ENCODE results near the gene PAOX. TPM values are rescaled to one million over a fixed set of nuclear protein-coding genes. Genes with fewer than 3 reads are reported as not detected.

Gene PAOX
- total and polyA plus RNA-seq, 9 of the 15 experiments (the other 6 are each of a cell fraction or from before 2014, with no cell fraction given) = 0.80 to 6.4 (median 2.6) TPM

GRCh38 chr10:133359972-133360610 is 19.0 kb upstream of the PAOX start (continued):
- TF ChIP-seq ASH1L (IDR thresholded peaks at IDR 0.05; ENCODE audit: borderline replicate concordance, low read depth, partially characterized antibody) (no peak), FOXK1 (CRISPR knock-in tag; IDR thresholded peaks at IDR 0.05; ENCODE audit: borderline replicate concordance) (0 out of 2 replicates have a peak, but pooled peaks have one; percentile 56), NR3C1 (CRISPR knock-in tag; IDR thresholded peaks at IDR 0.05) (no peak), MIER1 (IDR thresholded peaks at IDR 0.05; ENCODE audit: low read depth) (no peak), NR2F6 (CRISPR knock-in tag; IDR thresholded peaks at IDR 0.05) (no peak), PRMT5 (CRISPR knock-in tag; IDR thresholded peaks at IDR 0.05) (no peak), ZNF121 (CRISPR knock-in tag; conservative IDR thresholded peaks at IDR 0.05) (no peak), RNF2 (IDR thresholded peaks at IDR 0.05) (0 out of 2 replicates have a peak, but pooled peaks have one; percentile 48), NR2C1 (IDR thresholded peaks at IDR 0.05) (no peak), NR2C1 (tag; IDR thresholded peaks at IDR 0.05) (no peak), SMARCB1 (IDR thresholded peaks at IDR 0.05; ENCODE audit: insufficient read length, low read depth) (no peak), POLR2B (IDR thresholded peaks at IDR 0.05; ENCODE audit: low read depth, partially characterized antibody) (no peak)

GRCh38 chr10:133361227-133361626 is 17.8 kb upstream of the PAOX start:
- H3K79me2 ChIP-seq (ENCODE audit: control insufficient read depth, insufficient read depth, low read length) = peaks cover 12% of the 10 kb centered on the region
- DNase-seq (ENCODE audit: extremely low read depth in 1 of 4, low spot score in 3 of 4) (no peak), ATAC-seq (no peak), FAIRE-seq (no peak)
- POLR2A ChIA-PET = interaction anchor here (0.6 to 1.7 kb wide), 8 partner anchors 8 to 138 kb away, joined by 3 to 10 read pairs (median 4); partner anchors contain the start of gene ECHS1
- H3K4me2 ChIP-seq (ENCODE audit: insufficient read depth, low read length) = no peak overlapping the region
- 61% methylated on average over 5 of the region's 5 CpGs for WGBS (ENCODE audit: insufficient coverage, low coverage, missing lambda C conversion rate)
- no peak overlapping the region for H2AFZ ChIP-seq (ENCODE audit: low read depth, low read length)
- H3K4me1 ChIP-seq (replicated peaks in 1 of 2; ENCODE audit: control insufficient read depth in 2 of 2, insufficient read depth in 2 of 2, low read length in 2 of 2) = peaks cover 15 to 48% of the 10 kb centered on the region in 2 experiments
- no peaks in the 10 kb centered on the region for H3K9me3 ChIP-seq (replicated peaks; ENCODE audit: control insufficient read depth, insufficient read depth, low read depth, low read length)
- no TSS peak for BruUV-seq (replicated peaks)
- no peaks in the 10 kb centered on the region for H3K9me1 ChIP-seq (ENCODE audit: control insufficient read depth, insufficient read depth, low read length)
- H3K27me3 ChIP-seq (ENCODE audit: control insufficient read depth in 2 of 2, insufficient read depth in 2 of 2, low read length in 2 of 2) = no peaks in the 10 kb centered on the region
- no peak overlapping the region for H3K9ac ChIP-seq (ENCODE audit: insufficient read depth in 1 of 2, low read depth in 2 of 2, low read length in 2 of 2)
- CTCF ChIA-PET (ENCODE audit: low intra/inter-chr PET ratio) = no interaction called here
- in situ Hi-C loops (cut with MboI) (no loop called here), intact Hi-C loops (cut with micrococcal nuclease) (no loop called here)
- no peak overlapping the region for H3K4me3 ChIP-seq
- peaks cover 41% of the 10 kb centered on the region; the same call in 2 of the 3 replicates for H3K36me3 ChIP-seq (ENCODE audit: control insufficient read depth, insufficient read depth, low read length)
- 0 out of 2 replicates have a peak, but pooled peaks cover 3% of the 10 kb centered on the region for H4K20me1 ChIP-seq (replicated peaks; ENCODE audit: control insufficient read depth, insufficient read depth, low read length)
- no peak overlapping the region for H3K27ac ChIP-seq (ENCODE audit: extremely low read depth, low read depth, low read length)
- TF ChIP-seq, protein P1, sequence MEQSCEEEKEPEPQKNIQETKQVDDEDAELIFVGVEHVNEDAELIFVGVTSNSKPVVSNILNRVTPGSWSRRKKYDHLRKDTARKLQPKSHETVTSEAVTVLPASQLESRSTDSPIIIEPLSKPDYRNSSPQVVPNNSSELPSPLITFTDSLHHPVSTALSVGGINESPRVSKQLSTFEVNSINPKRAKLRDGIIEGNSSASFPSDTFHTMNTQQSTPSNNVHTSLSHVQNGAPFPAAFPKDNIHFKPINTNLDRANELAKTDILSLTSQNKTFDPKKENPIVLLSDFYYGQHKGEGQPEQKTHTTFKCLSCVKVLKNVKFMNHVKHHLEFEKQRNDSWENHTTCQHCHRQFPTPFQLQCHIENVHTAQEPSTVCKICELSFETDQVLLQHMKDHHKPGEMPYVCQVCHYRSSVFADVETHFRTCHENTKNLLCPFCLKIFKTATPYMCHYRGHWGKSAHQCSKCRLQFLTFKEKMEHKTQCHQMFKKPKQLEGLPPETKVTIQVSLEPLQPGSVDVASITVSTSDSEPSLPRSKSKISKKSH (CRISPR knock-in tag; IDR thresholded peaks at IDR 0.05) = no peak
- TF ChIP-seq HNRNPL (IDR thresholded peaks at IDR 0.05; ENCODE audit: low read depth, low read length) (no peak), BCL6 (CRISPR knock-in tag; IDR thresholded peaks at IDR 0.05) (no peak), MTA1 (IDR thresholded peaks at IDR 0.05; ENCODE audit: borderline replicate concordance) (no peak), ZNF512 (tag; IDR thresholded peaks at IDR 0.05) (no peak), TAF7 (tag; IDR thresholded peaks at IDR 0.05) (no peak), JUNB (CRISPR knock-in tag; conservative IDR thresholded peaks at IDR 0.05) (no peak)
- TF ChIP-seq, protein P2, sequence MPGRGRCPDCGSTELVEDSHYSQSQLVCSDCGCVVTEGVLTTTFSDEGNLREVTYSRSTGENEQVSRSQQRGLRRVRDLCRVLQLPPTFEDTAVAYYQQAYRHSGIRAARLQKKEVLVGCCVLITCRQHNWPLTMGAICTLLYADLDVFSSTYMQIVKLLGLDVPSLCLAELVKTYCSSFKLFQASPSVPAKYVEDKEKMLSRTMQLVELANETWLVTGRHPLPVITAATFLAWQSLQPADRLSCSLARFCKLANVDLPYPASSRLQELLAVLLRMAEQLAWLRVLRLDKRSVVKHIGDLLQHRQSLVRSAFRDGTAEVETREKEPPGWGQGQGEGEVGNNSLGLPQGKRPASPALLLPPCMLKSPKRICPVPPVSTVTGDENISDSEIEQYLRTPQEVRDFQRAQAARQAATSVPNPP (IDR thresholded peaks at IDR 0.05; ENCODE audit: borderline replicate concordance, insufficient read depth, insufficient read length) = no peak

All from K562 (cell line).